ENCODE measurements around the gene CIROP.

- no peak for TF ChIP-seq CTCF (IDR thresholded peaks at IDR 0.05)
- TF ChIP-seq POLR2A (IDR thresholded peaks at IDR 0.05), result no peak
These were observed 41.2 kb downstream of the CIROP start for GRCh38 chr14:23063601-23064000.

Measured in Peyer's patch (tissue), 4 donors.